COLO668 (cell line): ENCODE data around the gene PNPLA2.
A peak's percentile ranks its signal among the peaks of the same experiment; 100 is the strongest.

Experiments used
- DNase-seq: peaks from one replicate; lab custom pipeline; 2025; ENCODE audit not compliant: unreplicated experiment; lab: John Stamatoyannopoulos, UW

The PNPLA2 gene

GRCh38 chr11:818396-819128 is at the start of gene PNPLA2:
PNPLA2 (plus strand) TSS chr11:818914; CDS start chr11:819719, 805 bp downstream.
- DNase-seq: no peak

- DNase-seq: no peak
Measured at GRCh38 chr11:769887-770641, 48.6 kb upstream of the PNPLA2 start.

- DNase-seq: no peak
Measured at GRCh38 chr11:770642-771616, 47.8 kb upstream of the PNPLA2 start.

- no peak for DNase-seq
Measured at GRCh38 chr11:771617-772204, 47.0 kb upstream of the PNPLA2 start.

- DNase-seq: no peak
Measured at GRCh38 chr11:772429-773390, 46.0 kb upstream of the PNPLA2 start.

GRCh38 chr11:773425-773824 is 45.3 kb upstream of the PNPLA2 start:
- no peak for DNase-seq

- no peak for DNase-seq
Measured at GRCh38 chr11:773830-774229, 44.9 kb upstream of the PNPLA2 start.

GRCh38 chr11:774873-775592 is 43.7 kb upstream of the PNPLA2 start:
- no peak for DNase-seq

- DNase-seq: no peak
Measured at GRCh38 chr11:776263-776560, 42.5 kb upstream of the PNPLA2 start.

- peak; percentile 35 for DNase-seq
Measured at GRCh38 chr11:776561-777287, 42.0 kb upstream of the PNPLA2 start.

GRCh38 chr11:777288-778255 is 41.1 kb upstream of the PNPLA2 start, which contains the start of gene GATD1:
GATD1 (minus strand) TSS chr11:777487; CDS start chr11:777462, 25 bp downstream.
- DNase-seq: peak; percentile 79

GRCh38 chr11:778976-779954 is 39.4 kb upstream of the PNPLA2 start:
- DNase-seq: no peak

- no peak for DNase-seq
Measured at GRCh38 chr11:779955-780532, 38.7 kb upstream of the PNPLA2 start.

- DNase-seq: no peak
Measured at GRCh38 chr11:782264-783174, 36.2 kb upstream of the PNPLA2 start.

- DNase-seq: peak; percentile 18
Measured at GRCh38 chr11:783581-784015, 35.1 kb upstream of the PNPLA2 start.
